Measurements from ENCODE around the gene WASHC2C.
"Not testable (repeated sequence)": the region's sequence is repeated elsewhere in the genome, so short reads cannot be mapped to it uniquely, and the experiment has no call there.

WASHC2C gene

GRCh38 chr10:45734449-45734848 lies 7.4 kb downstream of the WASHC2C start:
- not testable (repeated sequence) for H3K27ac ChIP-seq (ENCODE audit: low read depth, low read length); H3K4me3 ChIP-seq (ENCODE audit: low read depth in 1 of 2, low read length in 2 of 2); H3K36me3 ChIP-seq (ENCODE audit: control insufficient read depth in 1 of 2, insufficient read depth in 2 of 2, low read length in 2 of 2); H3K27me3 ChIP-seq (ENCODE audit: control insufficient read depth in 1 of 2, insufficient read depth in 2 of 2, low read length in 2 of 2); H3K4me1 ChIP-seq (ENCODE audit: control insufficient read depth in 1 of 2, insufficient read depth in 2 of 2, low read length in 2 of 2); H3K9me3 ChIP-seq (ENCODE audit: control insufficient read depth in 1 of 2, low read length in 2 of 2); H3K9ac ChIP-seq (ENCODE audit: low read depth in 1 of 2, low read length in 2 of 2)

GRCh38 chr10:45734867-45735266 lies 7.8 kb downstream of the WASHC2C start:
- H3K36me3 ChIP-seq (ENCODE audit: control insufficient read depth in 1 of 2, insufficient read depth in 2 of 2, low read length in 2 of 2); H3K27me3 ChIP-seq (ENCODE audit: control insufficient read depth in 1 of 2, insufficient read depth in 2 of 2, low read length in 2 of 2); H3K4me1 ChIP-seq (ENCODE audit: control insufficient read depth in 1 of 2, insufficient read depth in 2 of 2, low read length in 2 of 2); H3K27ac ChIP-seq (ENCODE audit: low read depth, low read length); H3K4me3 ChIP-seq (ENCODE audit: low read depth in 1 of 2, low read length in 2 of 2); H3K9me3 ChIP-seq (ENCODE audit: control insufficient read depth in 1 of 2, low read length in 2 of 2); H3K9ac ChIP-seq (ENCODE audit: low read depth in 1 of 2, low read length in 2 of 2): not testable (repeated sequence)

GRCh38 chr10:45741559-45741958 lies 14.5 kb downstream of the WASHC2C start:
- not testable (repeated sequence) for H3K27me3 ChIP-seq (ENCODE audit: control insufficient read depth in 1 of 2, insufficient read depth in 2 of 2, low read length in 2 of 2); H3K36me3 ChIP-seq (ENCODE audit: control insufficient read depth in 1 of 2, insufficient read depth in 2 of 2, low read length in 2 of 2); H3K4me3 ChIP-seq (ENCODE audit: low read depth in 1 of 2, low read length in 2 of 2); H3K9ac ChIP-seq (ENCODE audit: low read depth in 1 of 2, low read length in 2 of 2); H3K9me3 ChIP-seq (ENCODE audit: control insufficient read depth in 1 of 2, low read length in 2 of 2); H3K4me1 ChIP-seq (ENCODE audit: control insufficient read depth in 1 of 2, insufficient read depth in 2 of 2, low read length in 2 of 2); H3K27ac ChIP-seq (ENCODE audit: low read depth, low read length)

- not testable (repeated sequence) for H3K27ac ChIP-seq (ENCODE audit: low read depth, low read length); H3K4me1 ChIP-seq (ENCODE audit: control insufficient read depth in 1 of 2, insufficient read depth in 2 of 2, low read length in 2 of 2); H3K36me3 ChIP-seq (ENCODE audit: control insufficient read depth in 1 of 2, insufficient read depth in 2 of 2, low read length in 2 of 2); H3K27me3 ChIP-seq (ENCODE audit: control insufficient read depth in 1 of 2, insufficient read depth in 2 of 2, low read length in 2 of 2); H3K9me3 ChIP-seq (ENCODE audit: control insufficient read depth in 1 of 2, low read length in 2 of 2); H3K9ac ChIP-seq (ENCODE audit: low read depth in 1 of 2, low read length in 2 of 2); H3K4me3 ChIP-seq (ENCODE audit: low read depth in 1 of 2, low read length in 2 of 2)
Measured at GRCh38 chr10:45742014-45742413, 14.9 kb downstream of the WASHC2C start.

GRCh38 chr10:45751141-45751540 lies 24.1 kb downstream of the WASHC2C start:
- not testable (repeated sequence) for H3K36me3 ChIP-seq (ENCODE audit: control insufficient read depth in 1 of 2, insufficient read depth in 2 of 2, low read length in 2 of 2); H3K4me1 ChIP-seq (ENCODE audit: control insufficient read depth in 1 of 2, insufficient read depth in 2 of 2, low read length in 2 of 2); H3K9ac ChIP-seq (ENCODE audit: low read depth in 1 of 2, low read length in 2 of 2); H3K4me3 ChIP-seq (ENCODE audit: low read depth in 1 of 2, low read length in 2 of 2); H3K27ac ChIP-seq (ENCODE audit: low read depth, low read length); H3K9me3 ChIP-seq (ENCODE audit: control insufficient read depth in 1 of 2, low read length in 2 of 2); H3K27me3 ChIP-seq (ENCODE audit: control insufficient read depth in 1 of 2, insufficient read depth in 2 of 2, low read length in 2 of 2)

- not testable (repeated sequence) for H3K27me3 ChIP-seq (ENCODE audit: control insufficient read depth in 1 of 2, insufficient read depth in 2 of 2, low read length in 2 of 2); H3K27ac ChIP-seq (ENCODE audit: low read depth, low read length); H3K9me3 ChIP-seq (ENCODE audit: control insufficient read depth in 1 of 2, low read length in 2 of 2); H3K4me1 ChIP-seq (ENCODE audit: control insufficient read depth in 1 of 2, insufficient read depth in 2 of 2, low read length in 2 of 2); H3K9ac ChIP-seq (ENCODE audit: low read depth in 1 of 2, low read length in 2 of 2); H3K36me3 ChIP-seq (ENCODE audit: control insufficient read depth in 1 of 2, insufficient read depth in 2 of 2, low read length in 2 of 2); H3K4me3 ChIP-seq (ENCODE audit: low read depth in 1 of 2, low read length in 2 of 2)
Measured at GRCh38 chr10:45752210-45752609, 25.1 kb downstream of the WASHC2C start.

GRCh38 chr10:45753979-45754495 lies 27.0 kb downstream of the WASHC2C start:
- not testable (repeated sequence) for H3K27ac ChIP-seq (ENCODE audit: low read depth, low read length); H3K36me3 ChIP-seq (ENCODE audit: control insufficient read depth in 1 of 2, insufficient read depth in 2 of 2, low read length in 2 of 2); H3K9ac ChIP-seq (ENCODE audit: low read depth in 1 of 2, low read length in 2 of 2); H3K27me3 ChIP-seq (ENCODE audit: control insufficient read depth in 1 of 2, insufficient read depth in 2 of 2, low read length in 2 of 2); H3K4me1 ChIP-seq (ENCODE audit: control insufficient read depth in 1 of 2, insufficient read depth in 2 of 2, low read length in 2 of 2); H3K9me3 ChIP-seq (ENCODE audit: control insufficient read depth in 1 of 2, low read length in 2 of 2); H3K4me3 ChIP-seq (ENCODE audit: low read depth in 1 of 2, low read length in 2 of 2)

GRCh38 chr10:45755083-45755482 lies 28.0 kb downstream of the WASHC2C start:
- H3K9me3 ChIP-seq (ENCODE audit: control insufficient read depth in 1 of 2, low read length in 2 of 2); H3K27ac ChIP-seq (ENCODE audit: low read depth, low read length); H3K4me3 ChIP-seq (ENCODE audit: low read depth in 1 of 2, low read length in 2 of 2); H3K4me1 ChIP-seq (ENCODE audit: control insufficient read depth in 1 of 2, insufficient read depth in 2 of 2, low read length in 2 of 2); H3K9ac ChIP-seq (ENCODE audit: low read depth in 1 of 2, low read length in 2 of 2); H3K27me3 ChIP-seq (ENCODE audit: control insufficient read depth in 1 of 2, insufficient read depth in 2 of 2, low read length in 2 of 2); H3K36me3 ChIP-seq (ENCODE audit: control insufficient read depth in 1 of 2, insufficient read depth in 2 of 2, low read length in 2 of 2): not testable (repeated sequence)

GRCh38 chr10:45756065-45756464 lies 29.0 kb downstream of the WASHC2C start:
- H3K36me3 ChIP-seq (ENCODE audit: control insufficient read depth in 1 of 2, insufficient read depth in 2 of 2, low read length in 2 of 2); H3K9me3 ChIP-seq (ENCODE audit: control insufficient read depth in 1 of 2, low read length in 2 of 2); H3K4me3 ChIP-seq (ENCODE audit: low read depth in 1 of 2, low read length in 2 of 2); H3K9ac ChIP-seq (ENCODE audit: low read depth in 1 of 2, low read length in 2 of 2); H3K27ac ChIP-seq (ENCODE audit: low read depth, low read length); H3K27me3 ChIP-seq (ENCODE audit: control insufficient read depth in 1 of 2, insufficient read depth in 2 of 2, low read length in 2 of 2); H3K4me1 ChIP-seq (ENCODE audit: control insufficient read depth in 1 of 2, insufficient read depth in 2 of 2, low read length in 2 of 2): not testable (repeated sequence)

- not testable (repeated sequence) for H3K9me3 ChIP-seq (ENCODE audit: control insufficient read depth in 1 of 2, low read length in 2 of 2); H3K9ac ChIP-seq (ENCODE audit: low read depth in 1 of 2, low read length in 2 of 2); H3K36me3 ChIP-seq (ENCODE audit: control insufficient read depth in 1 of 2, insufficient read depth in 2 of 2, low read length in 2 of 2); H3K4me1 ChIP-seq (ENCODE audit: control insufficient read depth in 1 of 2, insufficient read depth in 2 of 2, low read length in 2 of 2); H3K27me3 ChIP-seq (ENCODE audit: control insufficient read depth in 1 of 2, insufficient read depth in 2 of 2, low read length in 2 of 2); H3K27ac ChIP-seq (ENCODE audit: low read depth, low read length); H3K4me3 ChIP-seq (ENCODE audit: low read depth in 1 of 2, low read length in 2 of 2)
Measured at GRCh38 chr10:45757661-45758396, 30.8 kb downstream of the WASHC2C start.

- H3K9ac ChIP-seq (ENCODE audit: low read depth in 1 of 2, low read length in 2 of 2); H3K36me3 ChIP-seq (ENCODE audit: control insufficient read depth in 1 of 2, insufficient read depth in 2 of 2, low read length in 2 of 2); H3K4me3 ChIP-seq (ENCODE audit: low read depth in 1 of 2, low read length in 2 of 2); H3K27ac ChIP-seq (ENCODE audit: low read depth, low read length); H3K4me1 ChIP-seq (ENCODE audit: control insufficient read depth in 1 of 2, insufficient read depth in 2 of 2, low read length in 2 of 2); H3K27me3 ChIP-seq (ENCODE audit: control insufficient read depth in 1 of 2, insufficient read depth in 2 of 2, low read length in 2 of 2); H3K9me3 ChIP-seq (ENCODE audit: control insufficient read depth in 1 of 2, low read length in 2 of 2): not testable (repeated sequence)
Measured at GRCh38 chr10:45761622-45762021, 34.6 kb downstream of the WASHC2C start.

Data from duodenal mucosa (tissue), 2 donors.